Suprapubic skin (tissue), 3 donors: ENCODE results near the gene F5.

Source experiments
- CTCF ChIP-seq, 2 donors: fragments of 200-600 bp in 1 of 2; fragments of 450-650 bp in 1 of 2; sonication (generic) in 1 of 2; IDR thresholded peaks; one replicate each; pipeline ENCODE4 v1.5.1; 2016 to 2019; ENCODE audit warnings: antibody characterized with exemption in 2 of 2, mild to moderate bottlenecking in 1 of 2, moderate library complexity in 1 of 2
- POLR2AphosphoS5 ChIP-seq, 3 donors: sonication (generic); formaldehyde crosslinking; IDR thresholded peaks; one replicate each; pipeline ENCODE4 v1.6.1; 2017; ENCODE audit warnings: antibody characterized with exemption in 3 of 3

GRCh38 chr1:169624122-169624521 lies 37.8 kb upstream of the F5 start:
- no peak for TF ChIP-seq CTCF (IDR thresholded peaks at IDR 0.05)
- TF ChIP-seq POLR2AphosphoS5 (IDR thresholded peaks at IDR 0.05), result no peak
